ENCODE measurements around the gene GP5.

GRCh38 chr3:194360568-194360967 lies 38.5 kb downstream of the GP5 start:
- TF ChIP-seq CTCF (IDR thresholded peaks at IDR 0.05) (no peak), EP300 (IDR thresholded peaks at IDR 0.05) (no peak), POLR2A (IDR thresholded peaks at IDR 0.05) (no peak)
